Liver (tissue), 9 donors: ENCODE results near the gene SEPHS2. TPM values are rescaled to one million over a fixed set of nuclear protein-coding genes. Genes with fewer than 3 reads are reported as not detected.

Experiments
- DNase-seq: peaks from one replicate; pipeline ENCODE4 v3.0.0-alpha.2; 2017; ENCODE audit warnings: low spot score
- H3K27ac ChIP-seq, 2 donors: one replicate each; pipeline ENCODE4 v1.7.0; 2013; ENCODE audit warnings: inconsistent platforms in 2 of 2, low read length in 2 of 2, control low read depth in 1 of 2, low read depth in 1 of 2, mild to moderate bottlenecking in 1 of 2
- H3K27me3 ChIP-seq, 4 donors: one replicate each; pipeline versions ENCODE4 v1.6.1 to v1.7.0; 2013; ENCODE audit warnings: low read length in 3 of 4, inconsistent platforms in 1 of 4, mild to moderate bottlenecking in 1 of 4, moderate library complexity in 1 of 4; ENCODE audit not compliant: control insufficient read depth in 4 of 4, insufficient read depth in 4 of 4
- H3K36me3 ChIP-seq, 4 donors: one replicate each; pipeline versions ENCODE4 v1.6.1 to v1.7.0; 2013; ENCODE audit warnings: low read length in 3 of 4, mild to moderate bottlenecking in 3 of 4, low read depth in 1 of 4, moderate library complexity in 1 of 4; ENCODE audit not compliant: control insufficient read depth in 4 of 4, insufficient read depth in 3 of 4
- H3K4me1 ChIP-seq, 4 donors: one replicate each; pipeline versions ENCODE4 v1.6.1 to v1.7.0; 2013; ENCODE audit warnings: low read length in 3 of 4, mild to moderate bottlenecking in 3 of 4, moderate library complexity in 1 of 4; ENCODE audit not compliant: control insufficient read depth in 4 of 4, insufficient read depth in 4 of 4
- H3K4me3 ChIP-seq, 3 donors: one replicate each; pipeline versions ENCODE4 v1.6.1 to v1.7.0; 2013; ENCODE audit warnings: low read length in 3 of 3, control low read depth in 1 of 3, low read depth in 1 of 3, mild to moderate bottlenecking in 1 of 3
- H3K9ac ChIP-seq, 2 donors: one replicate each; pipeline ENCODE4 v1.7.0; 2013; ENCODE audit warnings: low read length in 2 of 2, mild to moderate bottlenecking in 2 of 2, moderate library complexity in 2 of 2, control low read depth in 1 of 2, low read depth in 1 of 2
- H3K9me3 ChIP-seq, 4 donors: one replicate each; pipeline versions ENCODE4 v1.6.1 to v1.7.0; 2013; ENCODE audit warnings: low read length in 3 of 4; ENCODE audit not compliant: control insufficient read depth in 4 of 4
- CTCF ChIP-seq: fragments of 150-350 bp; IDR thresholded peaks from 2 replicates; pipeline ENCODE4 v1.5.1; 2017; ENCODE audit warnings: improper control_type of control experiment, low read depth, low read length; ENCODE audit not compliant: missing input control
- HNF4A ChIP-seq, 2 donors: conservative IDR thresholded peaks; 2 replicates each; pipeline ENCODE4 v1.6.1; 2016; ENCODE audit warnings: antibody characterized with exemption in 2 of 2, mild to moderate bottlenecking in 2 of 2
- JUND ChIP-seq, 2 donors: IDR thresholded peaks; 2 replicates each; pipeline ENCODE4 v1.6.1; 2016; ENCODE audit warnings: antibody characterized with exemption in 2 of 2
- MAX ChIP-seq: IDR thresholded peaks from 2 replicates; pipeline ENCODE4 v1.6.1; 2016; ENCODE audit warnings: antibody characterized with exemption
- NR2F2 ChIP-seq: IDR thresholded peaks from 2 replicates; pipeline ENCODE4 v1.6.1; 2016; ENCODE audit warnings: antibody characterized with exemption
- REST ChIP-seq: IDR thresholded peaks from 2 replicates; pipeline ENCODE4 v1.6.1; 2016; ENCODE audit warnings: antibody characterized with exemption, mild to moderate bottlenecking
- RXRA ChIP-seq, 2 donors: IDR thresholded peaks; 2 replicates each; pipeline ENCODE4 v1.6.1; 2017 to 2018; ENCODE audit warnings: antibody characterized with exemption in 2 of 2, mild to moderate bottlenecking in 1 of 2
- SP1 ChIP-seq: IDR thresholded peaks from 2 replicates; pipeline ENCODE4 v1.6.1; 2018; ENCODE audit warnings: antibody characterized with exemption, mild to moderate bottlenecking
- WGBS: extraction: QIAGEN DNeasy Blood & Tissue Kit; methylation state at CpG from one replicate; pipeline ENCODE4 v1.1.7; 2013; 5-methylcytosine and 5-hydroxymethylcytosine counted together
- polyA plus RNA-seq, 2 donors: library from polyadenylated mRNA; stranded (reverse) in 1 of 2; unstranded in 1 of 2; fragments of 200-250 nt in 1 of 2; fragments of >200 nt in 1 of 2; fragmentation: Nextera tagmentation in 1 of 2; extraction: Ambion mirVana in 1 of 2; gene quantifications; one replicate each; pipeline versions ENCODE4 v1.2.1 to v1.2.3, GENCODE V29; 2013 to 2015
- total RNA-seq, 2 donors: library from RNA; depleted of rRNA; stranded (reverse); fragments of >200 nt; gene quantifications; one replicate each; pipeline ENCODE4 v1.2.3, GENCODE V29; 2014
- donor health status: healthy.
- donor health status: healthy.
- donor health status: healthy.
- donor health status: healthy.
- donor health status: healthy.

SEPHS2 gene
- total and polyA plus RNA-seq, 4 donors: 50.1 to 241 (median 132) TPM

GRCh38 chr16:30458561-30459394 lies 13.1 kb upstream of the SEPHS2 start (continued):
- TF ChIP-seq CTCF (no peak), RXRA (IDR thresholded peaks at IDR 0.05) (no peak), JUND (IDR thresholded peaks at IDR 0.05) (no peak)

- no peaks in the 10 kb centered on the region for H3K36me3 ChIP-seq
- no peaks in the 10 kb centered on the region for H3K27me3 ChIP-seq
- H3K9me3 ChIP-seq: no peaks in the 10 kb centered on the region
- no peak for TF ChIP-seq MAX
- no peak for TF ChIP-seq RXRA (IDR thresholded peaks at IDR 0.05)
- no peak overlapping the region for H3K4me3 ChIP-seq
- DNase-seq: no peak
- H3K4me1 ChIP-seq: peaks cover 0 to 9% (median 0%) of the 10 kb centered on the region in 4 donors
- no peak overlapping the region for H3K9ac ChIP-seq
- H3K27ac ChIP-seq: no peak overlapping the region
- WGBS: 91% methylated on average over 16 of the region's 16 CpGs
These were observed 12.3 kb upstream of the SEPHS2 start for GRCh38 chr16:30457743-30458560.

GRCh38 chr16:30457256-30457655 lies 11.6 kb upstream of the SEPHS2 start:
- no peak for TF ChIP-seq NR2F2
- TF ChIP-seq REST: no peak
- no peak for TF ChIP-seq SP1
- no peak for TF ChIP-seq HNF4A (conservative IDR thresholded peaks at IDR 0.05)
- TF ChIP-seq JUND (IDR thresholded peaks at IDR 0.05): no peak
- H3K9ac ChIP-seq: no peak overlapping the region
- H3K4me3 ChIP-seq: no peak overlapping the region
- H3K4me1 ChIP-seq: peaks cover 0 to 9% (median 0%) of the 10 kb centered on the region in 4 donors
- H3K27ac ChIP-seq: no peak overlapping the region
- H3K36me3 ChIP-seq: no peaks in the 10 kb centered on the region
- H3K9me3 ChIP-seq: no peaks in the 10 kb centered on the region
- no peak for DNase-seq
- WGBS: 90% methylated on average over 1 of the region's 1 CpG
- no peaks in the 10 kb centered on the region for H3K27me3 ChIP-seq
